Activated T-cell treated with anti-CD3 and anti-CD28 coated beads, Interleukin-2, amount 50 U/mL, for 1 hour (primary cell): Measurements from ENCODE around the gene EID1.
"Not testable (repeated sequence)": the region's sequence is repeated elsewhere in the genome, so short reads cannot be mapped to it uniquely, and the experiment has no call there.

Experiments used
- DNase-seq: peaks from one replicate; pipeline ENCODE4 v3.0.0-alpha.2; 2020

EID1 gene

GRCh38 chr15:48877630-48878595 is at the start of gene EID1:
EID1 (plus strand) TSS chr15:48878134; CDS start chr15:48878177, 43 bp downstream.
- DNase-seq = peak; percentile 92

DNA sequence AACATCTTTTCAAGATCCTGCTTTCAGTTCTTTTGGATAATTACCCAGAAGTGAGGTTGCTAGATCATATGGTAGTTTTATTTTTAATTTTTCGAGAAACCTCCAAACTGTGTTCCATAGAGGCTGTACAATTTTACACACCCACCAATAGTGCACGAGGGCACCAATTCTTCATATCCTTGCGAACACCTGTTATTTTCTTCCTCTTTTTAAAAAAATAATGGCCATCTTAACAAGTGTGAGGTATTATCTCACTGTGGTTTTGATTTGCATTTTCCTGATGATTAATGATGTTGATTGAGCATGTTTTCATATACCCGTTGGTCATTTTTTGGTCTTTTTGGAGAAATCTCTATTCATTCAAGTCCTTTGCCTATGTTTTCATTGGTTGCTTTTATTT is 49.5 kb upstream of the EID1 start:
- DNase-seq = no peak

GRCh38 chr15:48828906-48829305 is 49.0 kb upstream of the EID1 start:
- no peak for DNase-seq

GRCh38 chr15:48832648-48833047 is 45.3 kb upstream of the EID1 start:
- DNase-seq = no peak

DNA sequence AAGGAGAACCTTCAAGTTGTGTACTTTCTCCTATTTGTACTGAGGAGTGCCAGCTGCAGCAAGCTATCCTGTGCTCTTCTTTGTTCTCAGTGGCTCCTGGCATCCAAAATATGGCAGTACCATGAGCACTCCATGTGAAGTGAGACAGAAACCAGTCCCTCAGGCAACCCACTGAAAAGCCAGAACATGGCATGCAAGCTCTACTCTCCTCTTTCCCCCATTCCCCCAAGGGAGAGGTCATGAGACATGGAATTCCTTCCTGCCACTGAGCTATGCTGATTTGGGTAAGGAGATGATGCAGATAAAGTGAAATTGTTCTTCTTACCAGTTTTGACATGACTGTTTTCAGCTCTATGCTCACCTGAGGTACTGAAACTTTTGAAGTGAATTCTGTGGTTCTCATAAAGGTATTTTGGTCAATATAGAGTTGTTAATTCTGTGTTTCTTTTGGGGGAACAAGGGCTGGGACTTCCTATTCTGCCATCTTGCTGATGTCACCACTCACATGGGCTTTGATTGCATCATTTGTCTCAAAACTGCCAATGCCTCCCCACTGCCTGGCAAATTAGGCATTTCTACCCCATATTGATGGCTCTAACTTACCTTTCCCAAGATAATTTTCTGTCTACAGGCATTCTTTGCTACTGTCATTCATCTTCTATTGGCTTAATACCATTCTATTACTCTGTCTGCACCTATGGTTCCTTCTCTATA is 44.3 kb upstream of the EID1 start:
- DNase-seq = no peak

DNA sequence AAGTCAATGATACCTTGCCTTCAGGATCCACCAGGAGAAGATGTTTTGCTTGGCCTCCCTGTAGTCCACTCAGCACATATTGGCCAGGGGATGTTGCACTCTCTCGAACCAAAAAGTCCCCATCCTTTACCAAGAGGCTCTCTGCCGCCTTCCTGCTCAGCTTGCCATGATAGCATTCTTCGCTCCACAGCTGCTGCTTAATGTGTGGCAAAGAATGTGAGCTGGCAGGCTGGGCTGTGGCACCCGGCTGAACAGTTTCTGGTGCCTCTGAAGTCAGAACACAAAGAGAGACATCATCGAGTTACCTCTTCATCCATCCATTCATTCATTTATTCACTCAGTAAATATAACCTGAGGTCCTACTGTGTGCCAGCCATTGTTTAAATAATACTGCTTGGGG is 43.2 kb upstream of the EID1 start:
- no peak for DNase-seq

DNA sequence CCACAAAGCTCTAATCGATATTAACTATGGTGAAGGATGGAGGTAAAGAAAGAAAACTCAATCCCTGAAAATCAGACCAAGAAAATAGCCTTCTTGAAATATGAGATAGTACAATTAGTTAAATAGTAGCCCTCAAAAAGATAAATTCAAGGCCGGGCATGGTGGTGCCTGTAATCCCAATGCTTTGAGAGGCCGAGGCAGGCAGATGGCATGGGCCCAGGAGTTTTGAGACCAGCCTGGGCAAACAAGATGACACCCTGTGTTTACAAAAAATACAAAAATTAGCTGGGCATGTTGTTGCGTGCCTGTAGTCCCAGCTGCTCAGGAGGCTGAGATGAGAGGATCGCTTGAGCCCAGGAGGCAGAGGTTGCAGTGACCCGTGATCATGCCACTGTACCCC is 35.4 kb upstream of the EID1 start:
- no peak for DNase-seq

GRCh38 chr15:48845123-48845522 is 32.8 kb upstream of the EID1 start:
- DNase-seq = no peak

- DNase-seq = no peak
These were observed 27.3 kb upstream of the EID1 start for GRCh38 chr15:48850648-48851047.

GRCh38 chr15:48851956-48852355 is 26.0 kb upstream of the EID1 start:
- no peak for DNase-seq

DNA sequence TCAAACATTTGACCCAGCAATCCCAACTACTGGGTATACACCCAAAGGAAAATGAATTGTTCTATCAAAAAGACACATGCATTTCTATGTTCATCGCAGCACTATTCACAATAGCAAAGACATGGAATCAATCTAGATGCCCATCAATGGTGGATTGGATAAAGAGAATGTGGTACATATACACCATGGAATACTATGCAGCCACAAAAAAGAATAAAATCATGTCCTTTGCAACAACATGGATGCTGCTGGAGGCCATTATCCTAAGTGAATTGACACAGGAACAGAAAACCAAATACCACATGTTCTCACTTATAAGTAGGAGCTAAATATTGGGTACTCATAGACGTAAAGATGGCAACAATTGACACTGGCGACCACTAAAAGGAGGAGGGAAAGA is 23.5 kb upstream of the EID1 start:
- DNase-seq = not testable (repeated sequence)

DNA sequence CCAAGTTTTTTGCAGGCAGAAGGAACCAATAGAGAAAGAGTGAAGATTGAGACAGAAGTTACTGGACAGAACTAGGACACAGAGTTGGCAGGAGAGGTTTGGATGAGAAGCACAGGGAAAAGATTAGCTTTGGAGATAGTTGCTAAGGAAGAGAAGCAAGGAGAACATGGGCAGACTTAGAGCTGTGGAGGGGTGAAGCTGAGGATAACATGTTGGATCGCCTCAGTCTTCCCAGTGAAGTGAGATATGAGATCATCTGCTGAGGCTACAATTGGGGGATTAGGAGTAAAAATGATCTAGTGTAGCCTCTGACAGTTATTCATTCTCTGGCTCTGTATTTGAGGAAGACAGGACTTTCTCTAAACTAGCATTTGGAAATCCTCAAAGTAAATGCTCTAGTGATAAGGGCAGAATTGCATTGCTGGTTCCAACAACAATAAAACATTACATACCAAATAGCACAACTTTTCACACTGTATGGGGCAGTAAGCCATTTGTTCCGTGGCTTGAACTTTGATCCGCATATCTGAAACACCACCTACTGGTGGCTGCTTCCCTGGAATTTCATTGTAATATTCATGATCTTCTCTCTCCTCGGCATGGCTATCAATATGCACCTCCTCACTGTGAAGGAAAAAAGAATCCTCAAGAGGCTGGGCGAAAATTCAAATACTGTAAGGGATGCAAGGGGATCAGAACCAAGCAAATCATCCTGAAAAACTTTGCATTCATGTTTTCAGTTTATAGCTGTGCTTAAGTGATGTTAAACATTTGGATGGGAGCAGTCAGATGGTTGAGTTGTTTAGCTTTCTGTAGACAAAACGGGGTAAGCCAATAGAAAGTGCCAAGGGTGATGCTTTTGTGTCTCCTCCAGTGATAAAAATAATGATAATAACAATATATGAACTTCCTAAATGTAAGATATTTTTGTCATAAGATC is 22.2 kb upstream of the EID1 start:
- DNase-seq = no peak

DNA sequence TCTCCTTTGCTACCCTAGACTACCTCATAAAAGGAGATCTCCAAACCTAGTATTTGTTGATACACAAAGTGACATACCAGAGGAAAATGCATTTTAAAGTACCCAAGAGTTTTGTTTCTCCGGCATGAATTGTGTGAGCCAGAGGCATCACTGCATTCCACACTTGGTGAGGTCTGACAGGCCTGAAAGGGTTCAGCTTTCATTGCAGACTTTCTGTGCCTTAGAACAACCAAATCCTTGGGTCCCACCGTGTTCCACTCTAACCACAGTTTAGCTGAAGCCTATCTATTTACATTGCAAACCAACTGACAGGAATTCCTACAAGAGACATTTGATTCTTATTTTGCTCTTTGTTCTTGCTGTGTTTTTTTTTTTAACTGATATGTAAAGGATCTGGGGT is 21.0 kb upstream of the EID1 start:
- DNase-seq = no peak

GRCh38 chr15:48858401-48858800 is 19.5 kb upstream of the EID1 start:
- DNase-seq = no peak

DNA sequence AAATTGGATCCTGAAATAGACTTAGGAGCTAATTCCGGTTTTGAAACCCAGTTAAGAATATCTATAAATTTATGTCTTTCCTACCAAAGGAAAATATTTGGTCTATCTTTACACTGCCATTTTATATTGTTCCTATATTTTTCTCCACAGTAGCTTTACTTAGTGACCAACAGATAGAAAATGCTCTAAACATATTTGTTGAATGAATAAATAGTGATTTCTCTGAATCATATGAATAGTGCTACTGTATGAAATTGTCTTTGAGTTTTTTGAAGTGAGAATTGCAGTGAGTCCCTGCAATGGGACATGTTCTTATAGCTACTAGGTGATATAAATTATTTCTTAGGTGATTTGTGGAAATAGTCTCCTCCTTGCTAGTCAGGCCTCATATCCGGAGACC is 18.5 kb upstream of the EID1 start:
- no peak for DNase-seq

DNA sequence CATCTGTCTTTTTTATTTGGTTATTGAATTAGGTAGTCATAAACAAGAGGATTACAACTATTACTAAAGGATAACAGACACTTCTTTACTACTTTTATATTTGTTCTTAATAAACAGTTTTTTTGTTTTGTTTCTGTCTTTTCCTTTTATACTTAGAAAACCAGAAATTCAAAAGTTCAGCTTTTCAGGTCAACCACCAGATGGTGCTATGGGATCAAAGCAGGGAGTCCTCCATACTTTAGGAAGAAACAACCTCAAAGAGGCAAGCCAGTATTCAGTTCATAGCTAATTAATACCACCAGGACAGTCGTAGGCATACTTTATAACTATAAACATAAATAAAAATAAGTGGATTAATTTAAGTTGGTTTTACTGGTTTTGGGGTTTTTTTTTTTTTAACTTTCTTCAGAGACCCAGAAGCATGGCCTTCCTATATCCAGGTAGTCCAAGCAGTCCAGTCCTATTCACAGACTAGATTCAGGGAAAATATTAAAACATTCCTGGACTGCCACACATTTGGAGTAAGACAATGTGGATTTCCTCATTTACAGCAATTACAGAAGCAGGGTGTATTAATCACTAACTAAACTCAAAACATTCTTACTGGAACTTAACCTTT is 16.0 kb upstream of the EID1 start:
- DNase-seq = no peak

GRCh38 chr15:48862705-48863104 is 15.2 kb upstream of the EID1 start:
- DNase-seq = no peak

DNA sequence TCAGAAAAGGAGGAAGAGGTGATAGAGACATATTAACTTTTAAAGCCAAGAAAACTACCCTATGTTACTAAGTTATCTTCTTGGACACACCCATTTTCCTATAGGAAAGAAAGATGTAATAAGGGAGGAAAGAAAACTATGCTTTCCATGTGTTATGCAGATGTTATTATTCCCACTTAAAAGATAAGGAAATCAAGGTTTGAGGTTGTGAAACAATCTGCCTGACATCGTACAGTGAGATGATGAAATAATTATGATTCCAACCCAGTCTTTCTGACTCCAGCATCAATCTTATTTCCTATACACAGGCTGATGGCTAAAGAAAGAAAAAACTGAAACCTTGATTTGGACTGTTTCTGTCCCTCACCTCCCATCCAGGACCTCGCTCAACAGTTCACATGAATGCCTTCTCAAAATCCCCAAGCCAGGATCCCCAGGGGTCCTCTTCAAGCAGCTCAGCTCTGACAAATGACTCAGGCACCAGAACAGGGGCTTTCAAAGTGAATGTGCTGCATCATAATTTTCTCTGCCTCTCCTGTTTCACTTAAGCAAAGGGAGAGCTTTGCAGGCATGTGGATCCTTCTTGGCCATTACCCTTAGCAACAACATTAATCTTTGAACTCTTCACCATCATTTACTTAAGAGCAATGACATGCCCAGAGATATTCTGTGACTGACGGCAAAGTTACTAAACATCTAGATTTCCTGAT is 12.4 kb upstream of the EID1 start:
- no peak for DNase-seq

DNA sequence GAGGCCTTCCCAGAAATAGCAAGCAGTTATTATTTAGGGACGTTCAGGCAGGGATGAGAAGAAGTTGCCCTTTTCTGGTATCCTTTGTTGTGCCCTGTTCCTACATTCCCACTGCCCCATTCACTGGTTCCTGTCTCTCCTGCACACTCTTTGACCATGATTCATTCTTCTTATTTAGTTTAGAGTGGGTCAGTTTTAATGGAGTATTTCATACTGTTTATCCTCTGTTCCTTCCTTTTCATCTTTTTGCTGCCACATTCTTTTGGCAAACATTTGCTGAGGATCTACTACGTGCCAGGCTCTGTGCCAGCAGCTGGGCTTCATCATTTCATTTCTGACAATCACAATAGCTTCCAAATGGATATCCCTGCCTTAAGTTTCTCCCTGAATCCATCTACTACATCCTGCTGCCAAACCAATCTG is 11.8 kb upstream of the EID1 start:
- DNase-seq = no peak

DNA sequence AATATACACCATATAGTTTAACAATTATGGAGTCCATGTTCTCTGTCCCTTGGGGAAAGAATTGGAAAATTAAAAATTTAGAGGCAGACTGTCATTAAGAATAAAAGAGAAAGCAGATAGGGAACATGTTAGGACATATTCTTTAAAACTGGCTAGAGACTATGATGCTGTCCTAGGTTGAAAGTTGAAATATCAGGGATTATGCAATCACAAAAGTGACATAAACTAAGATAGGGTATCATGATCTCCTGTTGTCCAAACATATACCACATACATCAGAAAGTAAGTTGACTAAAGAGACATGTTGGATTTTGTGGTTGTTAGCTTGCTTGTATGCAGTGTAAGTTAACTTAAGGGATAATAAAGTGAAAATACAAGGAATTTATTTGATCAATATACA is 9.9 kb upstream of the EID1 start:
- DNase-seq = no peak

DNA sequence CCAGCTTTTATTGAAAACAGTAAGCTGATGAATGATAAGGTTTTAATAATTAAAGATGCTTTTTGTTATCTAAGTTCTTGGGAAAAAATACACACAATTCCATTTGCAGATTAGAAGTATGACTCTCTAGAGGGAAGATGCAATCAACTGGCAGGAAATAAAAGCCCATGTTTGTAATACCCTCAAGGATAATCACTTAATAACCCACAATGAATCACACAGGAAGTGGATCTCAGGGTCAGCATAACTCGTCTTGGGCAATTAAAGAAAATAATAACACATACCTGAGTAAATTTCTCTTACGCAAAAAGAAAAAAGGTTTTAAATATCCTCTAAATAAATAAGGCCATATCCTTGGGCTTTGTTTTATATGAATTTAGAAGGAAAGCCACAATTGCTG is 9.4 kb upstream of the EID1 start:
- DNase-seq = no peak

- no peak for DNase-seq
These were observed 8.0 kb upstream of the EID1 start for GRCh38 chr15:48869966-48870365.
